WTC11 (cell line): ENCODE measurements around the gene CMTM2. TPM values are rescaled to one million over a fixed set of nuclear protein-coding genes. Genes with fewer than 3 reads are reported as not detected.

Source experiments
- ATAC-seq: fragments of 200-7000 bp; cut with Tn5 transposase; 2 replicates; pipeline ENCODE4 v1.10.0; 2021; ENCODE audit warnings: mild to moderate bottlenecking, moderate library complexity
- CTCF ChIA-PET: fragments of 300-600 bp; sonication (Branson Sonifier 250); formaldehyde crosslinking; loops from one replicate; lab custom pipeline; 2021; ENCODE audit warnings: antibody characterized with exemption; lab: Charles Lee
- POLR2A ChIA-PET: fragments of 350-600 bp; sonication (Branson Sonifier 250); formaldehyde crosslinking; loops from one replicate; lab custom pipeline; 2021; ENCODE audit warnings: antibody characterized with exemption; lab: Charles Lee
- DNase-seq: peaks from one replicate; pipeline ENCODE4 v3.0.0; 2021; ENCODE audit warnings: low spot score
- H3K27ac Mint-ChIP-seq: 2 replicates; pipeline ENCODE4 v1.8.0; 2021; ENCODE audit warnings: mixed read lengths
- H3K27me3 Mint-ChIP-seq: 2 replicates; pipeline ENCODE4 v1.8.0; 2021; ENCODE audit warnings: low read depth, mild to moderate bottlenecking, moderate library complexity, mixed read lengths
- H3K36me3 Mint-ChIP-seq: 2 replicates; pipeline ENCODE4 v1.8.0; 2021; ENCODE audit warnings: mixed read lengths
- H3K4me1 Mint-ChIP-seq: 2 replicates; pipeline ENCODE4 v1.8.0; 2022; ENCODE audit warnings: mixed read lengths
- H3K4me3 Mint-ChIP-seq: 2 replicates; pipeline ENCODE4 v1.8.0; 2021; ENCODE audit warnings: mild to moderate bottlenecking, moderate library complexity, mixed read lengths
- H3K9me3 Mint-ChIP-seq: 2 replicates; pipeline ENCODE4 v1.8.0; 2021; ENCODE audit warnings: mixed read lengths
- ATF1 ChIP-seq: sonication (generic); formaldehyde crosslinking; IDR thresholded peaks from 2 replicates; pipeline ENCODE4 v1.8.1; 2023; ENCODE audit warnings: mild to moderate bottlenecking, moderate library complexity, missing genetic modification reagents
- ATF6 ChIP-seq: sonication (generic); formaldehyde crosslinking; IDR thresholded peaks from 2 replicates; pipeline ENCODE4 v1.8.1; 2023; ENCODE audit warnings: mild to moderate bottlenecking, missing genetic modification reagents
- ERG ChIP-seq: fragments of 250-450 bp; sonication (Bioruptor Pico); IDR thresholded peaks from 2 replicates; pipeline ENCODE4 v1.8.0; 2021; ENCODE audit warnings: mild to moderate bottlenecking
- ETV6 ChIP-seq: sonication (generic); formaldehyde crosslinking; IDR thresholded peaks from 2 replicates; pipeline ENCODE4 v1.8.1; 2022; ENCODE audit warnings: mild to moderate bottlenecking, missing genetic modification reagents
- HMGA2 ChIP-seq: fragments of 250-450 bp; sonication (Bioruptor Pico); IDR thresholded peaks from 2 replicates; pipeline ENCODE4 v1.4.0; 2021; ENCODE audit warnings: mild to moderate bottlenecking, moderate library complexity
- MXD4 ChIP-seq: fragments of 250-450 bp; sonication (Bioruptor Pico); IDR thresholded peaks from 2 replicates; pipeline ENCODE4 v1.8.0; 2021; ENCODE audit warnings: mild to moderate bottlenecking, moderate library complexity, borderline replicate concordance
- MYBL2 ChIP-seq: sonication (generic); formaldehyde crosslinking; IDR thresholded peaks from 2 replicates; pipeline ENCODE4 v1.8.1; 2023; ENCODE audit warnings: mild to moderate bottlenecking, moderate library complexity, missing genetic modification reagents
- PRDM15 ChIP-seq: sonication (generic); formaldehyde crosslinking; IDR thresholded peaks from 2 replicates; pipeline ENCODE4 v1.8.0; 2022; ENCODE audit warnings: missing genetic modification reagents
- STAT6 ChIP-seq: sonication (generic); formaldehyde crosslinking; conservative IDR thresholded peaks from 2 replicates; pipeline ENCODE4 v1.8.1; 2023; ENCODE audit warnings: mild to moderate bottlenecking, low read depth, missing genetic modification reagents, moderate library complexity
- ZNF219 ChIP-seq: sonication (generic); formaldehyde crosslinking; IDR thresholded peaks from 2 replicates; pipeline ENCODE4 v1.8.0; 2023; ENCODE audit warnings: missing genetic modification reagents, mild to moderate bottlenecking, borderline replicate concordance
- ZNF232 ChIP-seq: sonication (generic); formaldehyde crosslinking; IDR thresholded peaks from 2 replicates; pipeline ENCODE4 v1.8.0; 2022; ENCODE audit warnings: mild to moderate bottlenecking, missing genetic modification reagents
- ZNF263 ChIP-seq: sonication (generic); formaldehyde crosslinking; IDR thresholded peaks from 2 replicates; pipeline ENCODE4 v1.8.1; 2022; ENCODE audit warnings: low read depth, mild to moderate bottlenecking, moderate library complexity, missing genetic modification reagents
- total RNA-seq: library from RNA; stranded (reverse); gene quantifications from 3 replicates; pipeline ENCODE4 v1.2.3, GENCODE V29; 2021

Gene CMTM2
- total RNA-seq, 1 experiment from 2014 or later: not detected

- TF ChIP-seq PRDM15 (CRISPR knock-in tag) (no peak), ZNF263 (CRISPR knock-in tag) (no peak), STAT6 (CRISPR knock-in tag) (no peak), ZNF219 (no peak)
- TF ChIP-seq, all 79 proteins: peak for 0
Observed at GRCh38 chr16:66636199-66636598, 56.9 kb downstream of the CMTM2 start (continued).

GRCh38 chr16:66637806-66638205 is 58.5 kb downstream of the CMTM2 start:
- CTCF ChIA-PET: interaction anchor here (2.6 to 4.0 kb wide), 2 partner anchors 13 to 48 kb away, joined by 5 to 32 read pairs; no protein-coding TSS in a partner anchor
- H3K27ac Mint-ChIP-seq: peak overlapping the region; percentile 10
- peaks cover 30% of the 10 kb centered on the region for H3K36me3 Mint-ChIP-seq
- DNase-seq: no peak
- H3K27me3 Mint-ChIP-seq: no peaks in the 10 kb centered on the region
- no peaks in the 10 kb centered on the region for H3K9me3 Mint-ChIP-seq
- peaks cover 37% of the 10 kb centered on the region for H3K4me1 Mint-ChIP-seq
- H3K4me3 Mint-ChIP-seq: no peak overlapping the region
- POLR2A ChIA-PET: interaction anchor here (0.6 kb wide), 1 partner anchor 776 kb away, joined by 5 read pairs; no protein-coding TSS in a partner anchor
- TF ChIP-seq ERG (CRISPR knock-in tag) (no peak), ZNF232 (no peak), HMGA2 (CRISPR knock-in tag) (no peak), ETV6 (CRISPR knock-in tag) (no peak), ATF6 (no peak), MYBL2 (no peak), MXD4 (CRISPR knock-in tag) (no peak), ATF1 (CRISPR knock-in tag) (no peak)
- TF ChIP-seq, all 79 proteins: peak for 0
- ATAC-seq: no peak

Other genes starting within 250 kb of the CMTM2 start
- gene CDH5, start 212.8 kb upstream of the CMTM2 start, total RNA-seq: 0.14 to 0.28 TPM (median 0.14 TPM) in 3 replicates
- 0.07 TPM in 1 of 3 replicates, not detected in the others for gene BEAN1, start 152.2 kb upstream of the CMTM2 start, total RNA-seq
- 5.0 to 7.6 TPM (median 6.7 TPM) in 3 replicates for gene TK2, start 29.3 kb upstream of the CMTM2 start, total RNA-seq
- gene CKLF, start 26.9 kb upstream of the CMTM2 start, total RNA-seq: 21.0 to 23.9 TPM (median 23.8 TPM) in 3 replicates
- gene CMTM1, start 13.0 kb upstream of the CMTM2 start, total RNA-seq: 1.6 to 3.5 TPM (median 2.5 TPM) in 3 replicates
- gene CMTM3, start 25.2 kb downstream of the CMTM2 start, total RNA-seq: 19.1 to 29.1 TPM (median 28.2 TPM) in 3 replicates
- gene CMTM4, start 117.3 kb downstream of the CMTM2 start, total RNA-seq: 56.2 to 60.6 TPM (median 58.5 TPM) in 3 replicates
- 82.7 to 89.8 TPM (median 89.7 TPM) in 3 replicates for gene DYNC1LI2, start 172.1 kb downstream of the CMTM2 start, total RNA-seq
- not detected in 3 replicates for gene TERB1, start 222.1 kb downstream of the CMTM2 start, total RNA-seq